ENCODE measurements around the gene CCDC190.
"Not testable (repeated sequence)": the region's sequence is repeated elsewhere in the genome, so short reads cannot be mapped to it uniquely, and the experiment has no call there.

The CCDC190 gene

DNA sequence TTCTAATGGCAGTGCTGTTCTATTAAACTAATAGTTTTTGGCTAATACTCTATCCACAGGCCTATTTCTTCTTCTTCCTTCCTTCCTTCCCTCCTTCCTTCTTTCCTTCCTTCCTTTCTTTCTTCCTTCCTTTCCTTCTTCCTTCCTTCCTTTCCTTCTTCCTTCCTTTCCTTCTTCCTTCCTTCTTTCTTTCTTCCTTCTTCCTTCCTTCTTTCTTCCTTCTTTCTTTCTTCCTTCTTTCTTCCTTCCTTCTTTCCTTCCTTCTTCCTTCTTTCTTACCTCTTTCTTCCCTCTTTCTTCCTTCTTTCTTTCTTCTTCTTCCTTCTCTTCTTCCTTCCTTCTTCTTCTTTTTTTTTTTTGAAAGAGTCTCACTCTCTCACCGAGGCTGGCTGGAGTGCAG, 31.7 kb downstream of the CCDC190 start:
- no peak for DNase-seq

DNA sequence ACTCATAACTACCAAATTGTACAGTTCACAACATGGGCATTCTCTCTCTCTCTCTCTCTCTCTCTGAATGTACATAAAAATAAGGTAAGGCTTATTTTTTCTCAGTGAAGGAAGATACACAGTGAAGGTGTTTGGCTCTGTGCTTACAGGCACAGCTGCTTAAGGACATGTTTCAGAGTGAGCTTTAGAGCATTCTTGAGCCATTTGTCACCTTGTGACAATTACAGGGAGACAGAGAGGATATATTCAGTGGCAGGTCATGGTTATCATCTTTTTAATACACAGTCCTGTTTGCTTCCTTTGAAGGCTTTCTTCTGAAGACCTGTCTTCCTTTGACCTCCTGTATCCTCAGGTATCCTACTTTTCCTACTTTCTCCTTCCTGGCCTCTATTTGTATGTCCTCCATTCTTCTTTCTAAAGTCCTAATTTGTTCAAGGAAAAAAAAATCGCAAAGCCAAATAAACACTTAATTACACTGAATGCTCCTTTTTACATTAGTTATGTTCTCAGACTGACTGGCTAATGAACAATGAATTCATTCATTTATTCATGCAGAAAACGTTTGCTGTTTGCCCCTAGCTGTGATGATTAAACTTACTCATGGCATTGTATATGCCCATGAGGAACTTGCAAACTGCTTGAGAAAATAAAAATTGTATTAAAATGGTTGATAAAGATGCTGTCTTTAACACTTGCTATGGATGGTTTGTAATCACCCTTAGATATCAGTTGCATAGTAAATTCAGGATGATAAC, 37.0 kb downstream of the CCDC190 start:
- no peak for DNase-seq

- no peak for DNase-seq
Observed at GRCh38 chr1:162823231-162823630, 37.7 kb downstream of the CCDC190 start.

GRCh38 chr1:162822391-162823200, 38.4 kb downstream of the CCDC190 start:
- peak; percentile 56 to 70 for DNase-seq

DNA sequence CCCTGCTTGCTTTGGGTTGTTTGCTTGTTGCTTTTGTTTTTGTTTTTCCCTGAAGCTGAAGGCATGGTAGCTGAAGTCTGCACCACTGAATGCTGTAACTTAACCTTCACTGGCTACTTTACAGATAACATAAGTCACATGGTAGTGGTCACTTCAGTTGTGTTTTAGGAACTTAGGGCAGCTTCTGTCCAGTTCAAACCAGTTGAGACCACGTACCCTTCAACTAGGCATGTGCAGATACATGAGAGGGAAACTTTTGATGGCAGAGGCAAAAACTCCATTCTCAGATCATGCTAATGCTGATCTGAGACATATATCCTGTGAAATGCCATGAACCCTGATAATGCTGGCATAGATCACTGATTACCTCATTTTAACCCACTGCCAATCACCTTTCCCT, 42.3 kb downstream of the CCDC190 start:
- DNase-seq, result not testable (repeated sequence)

GRCh38 chr1:162818136-162818535, 42.8 kb downstream of the CCDC190 start:
- not testable (repeated sequence) for DNase-seq

- DNase-seq, result not testable (repeated sequence)
Observed at GRCh38 chr1:162812357-162812756, 48.6 kb downstream of the CCDC190 start.

GRCh38 chr1:162807503-162807902, 53.5 kb downstream of the CCDC190 start:
- DNase-seq, result not testable (repeated sequence)

Data from NCI-H524 (cell line).